ENCODE data around the gene ADRM1. TPM values are rescaled to one million over a fixed set of nuclear protein-coding genes. Genes with fewer than 3 reads are reported as not detected.

ADRM1 gene
- total and polyA plus RNA-seq, 10 of the 15 experiments (the other 5 are each of a cell fraction or from before 2014, with no cell fraction given), result 3.4 to 213 (median 95.9) TPM

DNA sequence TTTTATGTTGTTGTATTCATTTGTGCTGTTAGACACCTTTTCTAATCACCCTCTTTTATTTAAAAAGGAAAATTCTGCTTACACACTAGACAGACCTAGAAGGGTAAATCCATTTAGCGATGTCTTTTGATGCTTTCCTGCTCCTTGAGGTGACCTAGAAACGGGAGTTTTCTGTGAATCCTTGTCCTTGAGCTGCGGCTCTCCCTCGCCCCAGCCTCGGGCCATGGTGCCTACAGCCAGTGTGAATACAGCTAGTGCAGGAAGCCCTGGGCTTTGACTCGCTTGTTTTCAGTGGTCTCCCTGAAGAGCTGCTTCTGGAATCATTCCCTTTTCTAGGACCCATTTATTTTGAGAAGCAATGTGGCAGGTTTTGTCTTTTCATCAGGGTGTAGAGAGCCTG lies 17.6 kb upstream of the ADRM1 start (continued):
- TF ChIP-seq STAT1 (conservative IDR thresholded peaks at IDR 0.05), result no peak

DNA sequence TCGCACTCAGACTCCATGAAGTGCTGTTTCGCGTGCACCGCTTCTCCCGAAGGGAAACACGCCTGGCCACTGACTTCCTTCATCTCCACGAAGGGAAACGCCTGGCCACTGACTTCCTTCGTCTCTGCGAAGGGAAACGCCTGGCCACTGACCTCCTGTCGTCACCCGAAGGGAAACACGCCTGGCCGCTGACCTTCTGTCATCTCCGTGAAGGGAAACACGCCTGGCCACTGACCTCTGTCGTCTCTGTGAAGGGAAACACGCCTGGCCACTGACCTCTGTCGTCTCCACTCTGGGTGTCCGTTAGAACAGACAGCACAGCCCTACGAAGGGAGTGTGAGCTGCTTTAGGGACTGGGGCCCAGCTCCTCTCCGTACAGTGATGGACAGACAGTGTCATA lies 17.1 kb upstream of the ADRM1 start:
- no TSS peak for BruUV-seq (replicated peaks)
- ChIA-PET RAD21 (ENCODE audit: unreplicated experiment) (no interaction called here), CTCF (interaction anchor here (0.7 kb wide), 1 partner anchor 803 kb away, joined by 3 read pairs; no protein-coding TSS in a partner anchor), POLR2A (no interaction called here), SMC1A (ENCODE audit: uncharacterized antibody, unreplicated experiment) (no interaction called here)
- in situ Hi-C loops (cut with MboI), result no loop called here
- Histone ChIP-seq H3K36me3 (ENCODE audit: control insufficient read depth in 2 of 2, insufficient read depth in 2 of 2, low read length in 1 of 2) (peaks cover 15 to 16% of the 10 kb centered on the region in 2 experiments; a peak in 3 of 4 replicates), H3K79me2 (ENCODE audit: control insufficient read depth, insufficient read depth, low read length) (no peaks in the 10 kb centered on the region), H3K9ac (ENCODE audit: control insufficient read depth, insufficient read depth, low read length) (no peak overlapping the region), H3K27me3 (replicated peaks in 1 of 2; ENCODE audit: control insufficient read depth in 2 of 2, insufficient read depth in 2 of 2, low read length in 1 of 2) (no peaks in the 10 kb centered on the region), H3K4me1 (ENCODE audit: control insufficient read depth, insufficient read depth, low read length) (no peaks in the 10 kb centered on the region), H3K27ac (ENCODE audit: control insufficient read depth, insufficient read depth) (no peak overlapping the region), H3K9me3 (replicated peaks; ENCODE audit: control insufficient read depth, insufficient read depth, low read length) (no peaks in the 10 kb centered on the region), H2AFZ (ENCODE audit: control insufficient read depth, low read depth, low read length) (no peak overlapping the region), H4K20me1 (ENCODE audit: control insufficient read depth, insufficient read depth) (no peaks in the 10 kb centered on the region), H3K4me2 (ENCODE audit: control insufficient read depth, insufficient read depth) (no peak overlapping the region), H3K4me3 (no peak overlapping the region)
- no peak for ATAC-seq
- FAIRE-seq, result no peak
- TF ChIP-seq PML (IDR thresholded peaks at IDR 0.05; ENCODE audit: low read length) (no peak), RAD51 (IDR thresholded peaks at IDR 0.05) (no peak), KAT2A (conservative IDR thresholded peaks at IDR 0.05; ENCODE audit: control insufficient read depth, low read depth, low read length) (no peak), MEF2A (IDR thresholded peaks at IDR 0.05; ENCODE audit: insufficient read depth, low read depth, low read length) (no peak)
- TF ChIP-seq, protein P1, sequence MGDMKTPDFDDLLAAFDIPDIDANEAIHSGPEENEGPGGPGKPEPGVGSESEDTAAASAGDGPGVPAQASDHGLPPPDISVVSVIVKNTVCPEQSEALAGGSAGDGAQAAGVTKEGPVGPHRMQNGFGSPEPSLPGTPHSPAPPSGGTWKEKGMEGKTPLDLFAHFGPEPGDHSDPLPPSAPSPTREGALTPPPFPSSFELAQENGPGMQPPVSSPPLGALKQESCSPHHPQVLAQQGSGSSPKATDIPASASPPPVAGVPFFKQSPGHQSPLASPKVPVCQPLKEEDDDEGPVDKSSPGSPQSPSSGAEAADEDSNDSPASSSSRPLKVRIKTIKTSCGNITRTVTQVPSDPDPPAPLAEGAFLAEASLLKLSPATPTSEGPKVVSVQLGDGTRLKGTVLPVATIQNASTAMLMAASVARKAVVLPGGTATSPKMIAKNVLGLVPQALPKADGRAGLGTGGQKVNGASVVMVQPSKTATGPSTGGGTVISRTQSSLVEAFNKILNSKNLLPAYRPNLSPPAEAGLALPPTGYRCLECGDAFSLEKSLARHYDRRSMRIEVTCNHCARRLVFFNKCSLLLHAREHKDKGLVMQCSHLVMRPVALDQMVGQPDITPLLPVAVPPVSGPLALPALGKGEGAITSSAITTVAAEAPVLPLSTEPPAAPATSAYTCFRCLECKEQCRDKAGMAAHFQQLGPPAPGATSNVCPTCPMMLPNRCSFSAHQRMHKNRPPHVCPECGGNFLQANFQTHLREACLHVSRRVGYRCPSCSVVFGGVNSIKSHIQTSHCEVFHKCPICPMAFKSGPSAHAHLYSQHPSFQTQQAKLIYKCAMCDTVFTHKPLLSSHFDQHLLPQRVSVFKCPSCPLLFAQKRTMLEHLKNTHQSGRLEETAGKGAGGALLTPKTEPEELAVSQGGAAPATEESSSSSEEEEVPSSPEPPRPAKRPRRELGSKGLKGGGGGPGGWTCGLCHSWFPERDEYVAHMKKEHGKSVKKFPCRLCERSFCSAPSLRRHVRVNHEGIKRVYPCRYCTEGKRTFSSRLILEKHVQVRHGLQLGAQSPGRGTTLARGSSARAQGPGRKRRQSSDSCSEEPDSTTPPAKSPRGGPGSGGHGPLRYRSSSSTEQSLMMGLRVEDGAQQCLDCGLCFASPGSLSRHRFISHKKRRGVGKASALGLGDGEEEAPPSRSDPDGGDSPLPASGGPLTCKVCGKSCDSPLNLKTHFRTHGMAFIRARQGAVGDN (IDR thresholded peaks at IDR 0.05), result no peak
- TF ChIP-seq, protein P2, sequence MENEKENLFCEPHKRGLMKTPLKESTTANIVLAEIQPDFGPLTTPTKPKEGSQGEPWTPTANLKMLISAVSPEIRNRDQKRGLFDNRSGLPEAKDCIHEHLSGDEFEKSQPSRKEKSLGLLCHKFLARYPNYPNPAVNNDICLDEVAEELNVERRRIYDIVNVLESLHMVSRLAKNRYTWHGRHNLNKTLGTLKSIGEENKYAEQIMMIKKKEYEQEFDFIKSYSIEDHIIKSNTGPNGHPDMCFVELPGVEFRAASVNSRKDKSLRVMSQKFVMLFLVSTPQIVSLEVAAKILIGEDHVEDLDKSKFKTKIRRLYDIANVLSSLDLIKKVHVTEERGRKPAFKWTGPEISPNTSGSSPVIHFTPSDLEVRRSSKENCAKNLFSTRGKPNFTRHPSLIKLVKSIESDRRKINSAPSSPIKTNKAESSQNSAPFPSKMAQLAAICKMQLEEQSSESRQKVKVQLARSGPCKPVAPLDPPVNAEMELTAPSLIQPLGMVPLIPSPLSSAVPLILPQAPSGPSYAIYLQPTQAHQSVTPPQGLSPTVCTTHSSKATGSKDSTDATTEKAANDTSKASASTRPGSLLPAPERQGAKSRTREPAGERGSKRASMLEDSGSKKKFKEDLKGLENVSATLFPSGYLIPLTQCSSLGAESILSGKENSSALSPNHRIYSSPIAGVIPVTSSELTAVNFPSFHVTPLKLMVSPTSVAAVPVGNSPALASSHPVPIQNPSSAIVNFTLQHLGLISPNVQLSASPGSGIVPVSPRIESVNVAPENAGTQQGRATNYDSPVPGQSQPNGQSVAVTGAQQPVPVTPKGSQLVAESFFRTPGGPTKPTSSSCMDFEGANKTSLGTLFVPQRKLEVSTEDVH (IDR thresholded peaks at IDR 0.05; ENCODE audit: low read depth, partially characterized antibody), result no peak
- DNase-seq (ENCODE audit: low read depth, low spot score), result no peak
- 88% methylated on average over 23 of the region's 23 CpGs for whole genome bisulfite sequencing (ENCODE audit: insufficient coverage, insufficient replicate concordance, low lambda C conversion rate, missing lambda C conversion rate)
- intact Hi-C loops (cut with micrococcal nuclease; ENCODE audit: unreplicated experiment), result no loop called here
